Measurements from ENCODE around the gene COL8A2.

- TF ChIP-seq POLR2A (IDR thresholded peaks at IDR 0.05), result no peak
- TF ChIP-seq POLR2AphosphoS5 (IDR thresholded peaks at IDR 0.05), result no peak
Measured at GRCh38 chr1:36091698-36092097, 33.3 kb downstream of the COL8A2 start.

Data from prostate gland (tissue), 1 donor.